ENCODE measurements around the gene FAM171A1. TPM values are rescaled to one million over a fixed set of nuclear protein-coding genes. Genes with fewer than 3 reads are reported as not detected.

The FAM171A1 gene
- polyA plus RNA-seq, 1 of the 3 experiments (the other 2 are of a cell fraction), result 26.3 TPM

- Histone ChIP-seq H3K36me3 (replicated peaks in 1 of 2; ENCODE audit: control insufficient read depth in 1 of 2, insufficient read depth in 2 of 2, low read length in 1 of 2) (peaks cover 2 to 4% of the 10 kb centered on the region in 2 experiments), H3F3A (replicated peaks; ENCODE audit: insufficient read depth) (peaks cover 12% of the 10 kb centered on the region), H4K20me1 (ENCODE audit: insufficient read depth) (no peaks in the 10 kb centered on the region), H3K27me3 (ENCODE audit: insufficient read depth) (no peaks in the 10 kb centered on the region), H3K4me1 (ENCODE audit: control insufficient read depth in 1 of 2, insufficient read depth in 2 of 2, low read depth in 1 of 2, low read length in 1 of 2) (no peaks in the 10 kb centered on the region), H3K27ac (ENCODE audit: low read depth in 2 of 2, low read length in 1 of 2) (no peak overlapping the region), H3K9me2 (no peaks in the 10 kb centered on the region), H2AFZ (ENCODE audit: low read depth) (no peak overlapping the region), H3K9me3 (no peaks in the 10 kb centered on the region), H3K4me3 (ENCODE audit: low read depth in 2 of 2, low read length in 1 of 2) (no peak overlapping the region), H3K79me2 (ENCODE audit: insufficient read depth) (no peaks in the 10 kb centered on the region; the same call in 1 of the 2 replicates), H3K4me2 (no peak overlapping the region), H3K9ac (no peak overlapping the region)
- TF ChIP-seq FOSL2 (IDR thresholded peaks at IDR 0.05; ENCODE audit: borderline replicate concordance, low read depth) (no peak), FOXJ3 (CRISPR knock-in tag; IDR thresholded peaks at IDR 0.05) (no peak), TAF1 (IDR thresholded peaks at IDR 0.05; ENCODE audit: borderline replicate concordance, low read depth, low read length) (no peak), ELF1 (IDR thresholded peaks at IDR 0.05) (no peak), RAD21 (IDR thresholded peaks at IDR 0.05; ENCODE audit: low read length) (no peak), USF1 (IDR thresholded peaks at IDR 0.05; ENCODE audit: borderline replicate concordance, low read depth) (no peak), JUND (IDR thresholded peaks at IDR 0.05) (no peak), TCF12 (IDR thresholded peaks at IDR 0.05) (no peak), PBX3 (IDR thresholded peaks at IDR 0.05) (no peak), EP300 (IDR thresholded peaks at IDR 0.05; ENCODE audit: borderline replicate concordance in 1 of 2, low read depth in 1 of 2, low read length in 1 of 2) (no peak), EZH2phosphoT487 (IDR thresholded peaks at IDR 0.05; ENCODE audit: borderline replicate concordance, low read depth) (no peak)
- TF ChIP-seq, protein P1, sequence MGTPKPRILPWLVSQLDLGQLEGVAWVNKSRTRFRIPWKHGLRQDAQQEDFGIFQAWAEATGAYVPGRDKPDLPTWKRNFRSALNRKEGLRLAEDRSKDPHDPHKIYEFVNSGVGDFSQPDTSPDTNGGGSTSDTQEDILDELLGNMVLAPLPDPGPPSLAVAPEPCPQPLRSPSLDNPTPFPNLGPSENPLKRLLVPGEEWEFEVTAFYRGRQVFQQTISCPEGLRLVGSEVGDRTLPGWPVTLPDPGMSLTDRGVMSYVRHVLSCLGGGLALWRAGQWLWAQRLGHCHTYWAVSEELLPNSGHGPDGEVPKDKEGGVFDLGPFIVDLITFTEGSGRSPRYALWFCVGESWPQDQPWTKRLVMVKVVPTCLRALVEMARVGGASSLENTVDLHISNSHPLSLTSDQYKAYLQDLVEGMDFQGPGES (IDR thresholded peaks at IDR 0.05; ENCODE audit: low read depth, low read length), result no peak
- TF ChIP-seq, protein P2, sequence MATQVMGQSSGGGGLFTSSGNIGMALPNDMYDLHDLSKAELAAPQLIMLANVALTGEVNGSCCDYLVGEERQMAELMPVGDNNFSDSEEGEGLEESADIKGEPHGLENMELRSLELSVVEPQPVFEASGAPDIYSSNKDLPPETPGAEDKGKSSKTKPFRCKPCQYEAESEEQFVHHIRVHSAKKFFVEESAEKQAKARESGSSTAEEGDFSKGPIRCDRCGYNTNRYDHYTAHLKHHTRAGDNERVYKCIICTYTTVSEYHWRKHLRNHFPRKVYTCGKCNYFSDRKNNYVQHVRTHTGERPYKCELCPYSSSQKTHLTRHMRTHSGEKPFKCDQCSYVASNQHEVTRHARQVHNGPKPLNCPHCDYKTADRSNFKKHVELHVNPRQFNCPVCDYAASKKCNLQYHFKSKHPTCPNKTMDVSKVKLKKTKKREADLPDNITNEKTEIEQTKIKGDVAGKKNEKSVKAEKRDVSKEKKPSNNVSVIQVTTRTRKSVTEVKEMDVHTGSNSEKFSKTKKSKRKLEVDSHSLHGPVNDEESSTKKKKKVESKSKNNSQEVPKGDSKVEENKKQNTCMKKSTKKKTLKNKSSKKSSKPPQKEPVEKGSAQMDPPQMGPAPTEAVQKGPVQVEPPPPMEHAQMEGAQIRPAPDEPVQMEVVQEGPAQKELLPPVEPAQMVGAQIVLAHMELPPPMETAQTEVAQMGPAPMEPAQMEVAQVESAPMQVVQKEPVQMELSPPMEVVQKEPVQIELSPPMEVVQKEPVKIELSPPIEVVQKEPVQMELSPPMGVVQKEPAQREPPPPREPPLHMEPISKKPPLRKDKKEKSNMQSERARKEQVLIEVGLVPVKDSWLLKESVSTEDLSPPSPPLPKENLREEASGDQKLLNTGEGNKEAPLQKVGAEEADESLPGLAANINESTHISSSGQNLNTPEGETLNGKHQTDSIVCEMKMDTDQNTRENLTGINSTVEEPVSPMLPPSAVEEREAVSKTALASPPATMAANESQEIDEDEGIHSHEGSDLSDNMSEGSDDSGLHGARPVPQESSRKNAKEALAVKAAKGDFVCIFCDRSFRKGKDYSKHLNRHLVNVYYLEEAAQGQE (IDR thresholded peaks at IDR 0.05; ENCODE audit: low read depth, low read length), result no peak
- TF ChIP-seq, protein P3, sequence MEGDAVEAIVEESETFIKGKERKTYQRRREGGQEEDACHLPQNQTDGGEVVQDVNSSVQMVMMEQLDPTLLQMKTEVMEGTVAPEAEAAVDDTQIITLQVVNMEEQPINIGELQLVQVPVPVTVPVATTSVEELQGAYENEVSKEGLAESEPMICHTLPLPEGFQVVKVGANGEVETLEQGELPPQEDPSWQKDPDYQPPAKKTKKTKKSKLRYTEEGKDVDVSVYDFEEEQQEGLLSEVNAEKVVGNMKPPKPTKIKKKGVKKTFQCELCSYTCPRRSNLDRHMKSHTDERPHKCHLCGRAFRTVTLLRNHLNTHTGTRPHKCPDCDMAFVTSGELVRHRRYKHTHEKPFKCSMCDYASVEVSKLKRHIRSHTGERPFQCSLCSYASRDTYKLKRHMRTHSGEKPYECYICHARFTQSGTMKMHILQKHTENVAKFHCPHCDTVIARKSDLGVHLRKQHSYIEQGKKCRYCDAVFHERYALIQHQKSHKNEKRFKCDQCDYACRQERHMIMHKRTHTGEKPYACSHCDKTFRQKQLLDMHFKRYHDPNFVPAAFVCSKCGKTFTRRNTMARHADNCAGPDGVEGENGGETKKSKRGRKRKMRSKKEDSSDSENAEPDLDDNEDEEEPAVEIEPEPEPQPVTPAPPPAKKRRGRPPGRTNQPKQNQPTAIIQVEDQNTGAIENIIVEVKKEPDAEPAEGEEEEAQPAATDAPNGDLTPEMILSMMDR (IDR thresholded peaks at IDR 0.05), result no peak
- no peak for DNase-seq
- WGBS (ENCODE audit: low lambda C conversion rate), result 89% methylated on average over 6 of the region's 6 CpGs
- ChIA-PET POLR2A (no interaction called here), CTCF (interaction anchor here (1.5 kb wide), 1 partner anchor 16 kb away, joined by 3 read pairs; no protein-coding TSS in a partner anchor)
These were observed 154.4 kb downstream of the FAM171A1 start for GRCh38 chr10:15216700-15217099.
